Stimulated activated CD4-positive, alpha-beta T cell treated with anti-CD3 and anti-CD28 coated beads, Interleukin-15, amount 100 ng/mL, for 48 hours (primary cell): ENCODE results near the gene GPR68.
"Not testable (repeated sequence)": the region's sequence is repeated elsewhere in the genome, so short reads cannot be mapped to it uniquely, and the experiment has no call there.

ENCODE experiments used
- DNase-seq, 2 donors: peaks; one replicate each; pipeline ENCODE4 v3.0.0-alpha.2; 2020; ENCODE audit warnings: low read depth in 2 of 2

The GPR68 gene

DNA sequence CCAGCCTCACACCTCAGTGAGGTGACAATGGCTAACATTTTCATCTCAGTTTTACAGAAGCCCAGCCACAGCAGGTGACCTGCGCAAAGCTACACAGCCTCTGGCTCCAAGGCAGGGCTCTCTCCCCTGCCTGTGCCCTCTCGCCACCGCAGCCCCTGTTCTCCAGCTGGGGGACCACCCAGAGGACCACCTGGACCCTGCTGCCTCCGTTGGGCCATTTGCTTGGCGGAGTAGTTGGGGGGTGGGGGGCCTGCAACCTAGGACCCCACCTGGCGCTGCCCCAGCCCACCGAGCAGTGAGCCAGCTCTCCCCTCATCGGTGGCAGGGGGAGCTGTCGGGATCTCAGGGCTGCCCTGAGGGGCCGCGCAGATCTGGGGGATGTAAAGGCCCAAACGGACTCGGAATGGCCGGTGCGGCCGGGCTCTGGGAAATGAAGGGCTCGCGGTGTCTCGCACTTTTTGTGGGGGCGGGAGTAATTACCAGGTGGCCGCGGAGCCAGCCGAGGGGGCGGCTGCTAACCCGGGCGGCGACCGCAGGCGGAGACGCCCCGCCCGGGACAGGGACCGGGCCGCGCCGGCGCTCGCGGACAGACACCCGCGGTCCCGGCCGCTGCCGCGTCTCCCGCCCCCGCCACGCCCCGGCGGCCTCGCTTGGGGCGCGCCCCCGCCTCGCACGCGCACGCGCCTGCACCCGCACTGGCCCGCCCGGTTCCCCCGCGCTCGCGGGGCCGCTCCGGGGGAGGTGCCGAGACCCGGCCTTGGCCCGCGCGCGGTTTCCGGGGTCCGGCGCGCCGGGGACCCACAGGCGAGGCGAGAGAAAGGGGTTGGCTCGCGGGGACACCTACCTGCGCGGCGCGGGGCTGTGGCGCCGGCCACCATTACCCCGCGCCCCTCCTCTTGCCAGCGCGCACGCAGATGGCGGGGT lies 8.6 kb upstream of the GPR68 start:
- DNase-seq = no peak

DNA sequence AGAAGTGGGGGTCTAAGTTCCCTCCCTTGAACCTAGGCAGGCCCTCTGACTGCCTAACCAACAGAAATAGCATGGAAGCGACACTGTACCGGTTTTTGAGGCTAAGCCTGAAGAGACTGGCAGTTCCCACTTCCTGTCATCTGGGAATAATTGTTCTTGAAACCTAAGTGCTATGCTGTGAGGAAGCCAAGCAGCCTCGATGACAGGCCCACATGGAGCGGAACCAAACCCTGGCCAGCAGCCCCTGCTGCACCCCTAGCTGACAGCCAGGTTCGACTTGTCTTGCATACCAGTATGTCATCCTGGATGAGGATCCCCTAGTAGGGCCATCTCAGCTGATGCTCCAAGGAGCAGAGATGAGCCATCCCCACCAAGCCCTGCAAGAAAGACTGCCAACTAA lies 6.4 kb upstream of the GPR68 start:
- no peak for DNase-seq

DNA sequence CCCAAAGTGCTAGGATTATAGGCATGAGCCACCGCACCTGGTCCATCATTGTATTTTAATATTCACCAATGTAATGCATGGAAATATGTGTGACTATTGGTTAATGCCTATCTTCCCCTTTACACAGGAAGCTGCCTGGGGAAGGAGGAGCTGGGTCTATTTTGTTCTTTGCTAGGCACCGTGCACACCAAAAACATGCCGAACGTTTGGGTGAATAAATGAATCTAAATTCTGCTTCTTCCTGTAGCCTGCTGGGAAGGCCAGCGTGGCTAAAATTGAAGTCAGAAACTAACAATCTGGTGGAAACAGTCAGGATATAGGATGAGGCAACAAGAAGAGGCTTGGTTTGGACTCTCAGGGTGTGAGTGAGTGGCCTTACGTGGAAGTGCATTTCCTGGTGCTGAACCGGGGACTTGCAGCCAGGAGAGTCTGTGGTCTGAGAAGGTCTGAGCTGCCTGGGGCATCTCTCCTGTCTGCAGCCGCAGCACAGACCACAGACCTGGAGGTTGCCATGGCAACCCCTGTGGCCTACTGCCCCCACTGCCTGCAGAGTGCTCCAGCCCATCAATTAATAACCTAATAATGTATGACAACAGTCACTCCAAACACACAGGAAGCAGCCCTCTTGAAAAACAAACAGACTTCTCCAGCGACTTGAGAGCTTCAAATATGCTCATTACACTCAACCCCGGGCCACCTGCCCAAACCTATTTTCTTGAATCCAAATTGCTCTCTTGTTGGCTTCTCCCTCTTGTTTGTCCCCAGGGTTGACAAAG lies 5.5 kb upstream of the GPR68 start:
- DNase-seq = no peak

DNA sequence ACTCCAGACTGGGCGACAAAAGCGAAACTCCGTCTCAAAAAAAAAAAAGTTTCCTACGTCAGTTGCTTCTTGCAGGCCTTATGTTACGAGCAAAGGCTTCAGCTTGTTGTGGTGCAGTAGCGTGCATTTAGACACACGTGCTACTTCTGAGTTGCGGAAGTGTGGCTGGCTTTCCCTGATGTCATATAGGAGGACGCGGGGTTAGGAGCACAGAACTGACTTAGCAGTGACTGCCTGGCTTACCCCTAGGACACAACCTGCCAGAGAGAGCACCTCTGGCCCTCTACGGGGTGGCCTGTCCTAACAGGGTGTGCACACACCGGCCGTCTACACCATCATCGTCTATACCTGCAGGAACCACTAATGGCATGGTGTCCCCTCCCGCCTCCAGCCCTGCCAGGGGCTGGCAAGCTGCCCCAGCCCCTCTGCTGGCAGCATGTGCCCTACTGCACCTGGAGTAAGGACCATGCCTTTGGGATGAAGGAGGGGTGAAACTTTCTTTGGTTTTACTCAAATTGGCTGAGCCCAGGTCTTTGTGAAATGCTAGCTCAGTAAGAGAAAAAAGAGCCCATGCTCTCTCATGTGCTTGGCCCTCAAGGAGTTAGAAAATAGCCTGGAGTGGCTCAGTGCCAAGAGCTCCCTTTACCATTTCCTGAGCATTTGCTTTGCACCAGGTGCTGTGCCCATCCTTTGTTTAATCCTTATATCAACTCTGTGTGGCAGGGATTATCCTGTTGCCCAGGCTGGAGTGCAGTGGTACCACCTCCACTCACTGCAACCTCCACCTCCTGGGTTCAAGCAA lies 1.7 kb upstream of the GPR68 start:
- peak in 1 of 2 donors; percentile 68 for DNase-seq

DNA sequence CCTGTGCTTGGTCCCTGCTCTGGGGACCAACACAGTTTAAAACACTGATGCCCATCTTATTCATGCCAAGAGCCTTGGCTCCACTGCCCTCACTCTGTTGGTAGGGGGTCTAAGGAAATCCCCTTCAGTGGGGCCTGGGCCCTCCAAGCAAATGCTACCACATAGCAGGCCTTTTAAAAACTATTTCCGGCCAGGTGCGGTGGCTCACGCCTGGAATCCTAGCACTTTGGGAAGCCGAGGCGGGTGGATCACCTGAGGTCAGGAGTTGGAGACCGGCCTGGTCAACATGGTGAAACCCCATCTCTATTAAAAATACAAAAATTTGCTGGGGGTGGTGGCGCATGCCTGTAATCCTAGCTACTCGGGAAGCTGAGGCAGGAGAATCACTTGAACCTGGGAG lies 1.1 kb upstream of the GPR68 start:
- not testable (repeated sequence) for DNase-seq

DNA sequence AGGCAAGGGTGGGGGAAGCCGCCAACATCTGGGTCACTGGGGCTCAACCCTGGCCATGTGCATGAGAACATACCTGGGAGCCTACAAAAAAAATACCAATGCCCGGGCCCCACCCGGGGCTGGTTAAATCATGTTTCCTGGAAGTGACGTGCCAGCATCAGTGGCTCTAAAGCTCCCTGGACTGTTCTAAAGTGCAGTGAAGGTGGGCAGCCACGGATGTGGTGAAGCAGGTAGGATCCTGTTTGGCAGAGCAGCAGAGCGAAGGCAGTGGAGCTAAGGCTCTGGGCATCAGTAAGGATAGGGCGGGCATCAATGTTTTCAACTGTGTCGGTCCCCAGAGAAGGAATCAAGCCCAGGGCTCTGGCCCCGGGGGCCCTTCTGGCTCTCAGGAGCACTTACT lies 525 bp upstream of the GPR68 start:
- peak; percentile 57 to 66 for DNase-seq

DNA sequence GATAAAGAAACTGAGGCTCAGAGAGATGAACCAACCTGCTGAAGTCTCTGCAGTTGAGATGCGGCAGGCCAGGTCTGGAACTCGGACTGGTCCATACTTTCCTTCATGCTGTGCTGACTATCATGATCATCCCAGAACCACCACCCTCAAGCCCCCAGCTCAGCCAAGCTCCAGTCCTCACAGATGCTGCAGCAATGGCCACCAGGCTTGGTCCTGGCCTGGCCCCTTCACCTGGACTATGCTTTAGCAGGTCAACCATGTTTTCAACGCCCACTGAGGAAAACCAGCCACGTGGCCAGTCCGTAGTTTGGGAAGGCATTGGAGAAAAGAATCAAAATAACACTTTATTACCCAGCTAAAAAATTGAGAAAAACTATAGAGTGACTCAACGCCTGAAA lies 1.4 kb downstream of the GPR68 start:
- no peak for DNase-seq

DNA sequence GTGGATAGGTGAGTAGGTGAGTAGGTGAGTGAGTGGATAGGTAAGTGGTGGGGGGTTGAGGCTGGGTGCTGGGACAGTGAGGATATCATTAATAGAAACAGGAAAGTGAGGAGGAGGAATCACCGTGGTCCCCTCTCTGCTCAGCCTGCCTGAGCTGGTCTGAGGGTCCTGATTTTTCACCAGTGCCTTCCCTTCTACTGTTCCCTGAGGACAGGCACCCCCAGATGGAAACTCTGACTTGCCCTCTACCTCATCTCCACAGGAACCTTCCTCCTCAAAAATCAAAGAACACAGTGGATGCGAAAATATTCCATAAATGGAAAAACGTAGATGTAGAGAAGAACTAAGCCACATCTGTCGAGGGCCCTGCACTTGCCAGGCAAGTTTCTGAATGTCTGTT lies 1.9 kb downstream of the GPR68 start:
- no peak for DNase-seq

DNA sequence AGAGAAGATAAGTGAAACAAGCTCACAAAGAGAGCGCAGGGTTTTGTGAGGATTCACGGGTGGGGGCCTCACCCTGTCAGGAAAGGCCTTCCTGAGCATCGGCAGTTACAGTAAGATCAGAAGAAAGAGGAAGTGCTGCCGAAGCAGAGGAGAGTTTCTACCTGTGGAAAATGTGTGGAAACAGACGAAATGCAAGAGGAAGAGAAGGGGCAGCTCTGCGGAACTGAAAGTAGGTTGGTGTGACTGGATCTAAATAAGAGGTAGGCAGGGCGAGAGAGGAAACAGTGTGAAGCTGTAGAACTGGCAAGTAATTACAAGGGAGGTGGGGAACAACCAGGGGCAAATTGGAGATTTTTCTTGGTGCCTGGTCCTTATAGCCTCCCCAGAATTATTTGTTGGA lies 2.6 kb downstream of the GPR68 start:
- no peak for DNase-seq

DNA sequence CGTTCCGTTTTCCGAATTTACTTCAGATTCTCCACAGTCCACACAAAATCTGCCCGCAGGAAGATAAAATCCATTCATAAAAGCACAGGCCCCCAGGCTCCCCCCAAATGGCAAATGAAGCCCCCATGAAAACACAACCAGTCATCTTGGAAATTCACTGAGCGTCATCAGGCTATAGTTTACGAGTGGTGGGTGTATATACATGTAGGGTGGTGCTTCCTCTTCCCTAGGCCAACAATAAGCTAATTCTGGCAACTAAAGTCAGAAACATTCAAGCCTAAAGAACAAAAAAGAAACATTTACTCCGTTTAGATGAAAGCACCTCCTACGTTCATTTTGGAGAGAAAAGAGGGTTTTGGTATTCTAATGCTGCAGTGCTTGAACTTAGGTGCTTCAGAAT lies 5.8 kb downstream of the GPR68 start:
- no peak for DNase-seq

DNA sequence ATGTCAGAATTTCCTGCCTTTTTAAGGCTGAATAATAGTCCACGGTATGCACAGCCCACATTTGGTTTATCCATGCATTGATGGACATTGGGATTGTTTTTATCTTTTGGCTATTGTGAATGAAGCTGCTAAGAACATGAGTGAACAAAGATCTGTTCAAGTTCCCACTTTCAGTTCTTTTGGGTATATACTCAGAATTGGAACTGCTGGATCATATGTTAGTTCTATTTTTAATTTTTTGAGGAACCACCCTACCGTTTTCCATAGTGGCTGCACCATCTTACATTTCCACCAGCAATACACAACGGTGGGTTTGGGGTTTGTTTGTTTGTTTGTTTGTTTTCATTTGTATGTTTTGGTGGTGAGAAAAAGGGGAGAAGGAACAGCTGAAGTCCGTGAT lies 6.4 kb downstream of the GPR68 start:
- no peak for DNase-seq

DNA sequence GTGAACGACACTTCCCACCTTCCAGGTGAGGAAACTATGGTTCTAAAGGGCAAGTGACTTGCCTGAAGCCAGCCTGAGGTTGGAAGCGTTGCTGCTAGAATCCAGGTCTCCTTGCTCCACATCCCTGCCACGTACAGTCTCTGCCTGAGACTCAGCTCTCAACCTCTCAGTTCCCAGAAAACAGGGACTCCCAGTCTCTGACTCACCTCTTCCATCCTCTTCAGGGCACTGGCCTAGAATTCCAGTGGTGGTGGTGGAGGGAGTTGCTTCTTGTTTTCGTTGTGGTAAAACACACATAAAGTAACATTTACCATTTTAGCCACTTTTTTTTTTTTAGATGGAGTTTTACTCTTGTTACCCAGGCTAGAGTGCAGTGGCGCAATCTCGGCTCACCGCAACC lies 7.3 kb downstream of the GPR68 start:
- no peak for DNase-seq

DNA sequence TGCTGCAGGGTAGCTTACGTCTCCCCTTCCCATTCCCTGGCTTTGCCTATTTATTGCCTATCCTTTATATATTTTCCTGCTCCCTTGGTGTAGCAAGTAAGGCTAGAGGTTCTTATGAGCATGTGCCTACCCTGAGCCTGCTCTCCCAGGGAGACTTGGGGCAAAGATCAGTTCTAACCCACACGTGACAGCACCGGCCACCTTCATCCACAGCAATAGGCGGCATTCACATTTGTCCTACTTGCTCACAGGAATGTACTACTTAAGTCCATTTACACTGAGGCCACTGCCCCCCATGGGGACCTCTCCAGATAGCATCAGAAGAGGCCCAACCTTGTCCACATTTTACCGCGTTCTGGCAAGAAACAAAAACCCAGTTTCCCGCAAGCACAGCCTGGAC lies 8.7 kb downstream of the GPR68 start:
- no peak for DNase-seq

DNA sequence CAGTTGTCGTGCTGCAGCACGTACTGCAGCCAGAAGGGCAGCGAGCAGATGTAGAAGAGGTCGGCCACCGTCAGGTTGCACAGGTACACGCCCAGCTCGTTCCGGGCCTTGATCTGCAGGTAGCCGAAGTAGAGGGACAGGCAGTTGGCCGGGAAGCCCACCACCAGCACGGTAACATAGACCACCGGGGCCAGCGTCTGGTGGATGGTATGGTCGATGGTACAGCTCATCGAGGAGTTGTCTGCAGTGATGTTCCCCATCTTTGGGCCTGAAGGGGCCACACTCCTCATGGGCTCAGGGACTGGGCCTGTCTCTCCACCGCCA lies 9.8 kb downstream of the GPR68 start:
- no peak for DNase-seq

DNA sequence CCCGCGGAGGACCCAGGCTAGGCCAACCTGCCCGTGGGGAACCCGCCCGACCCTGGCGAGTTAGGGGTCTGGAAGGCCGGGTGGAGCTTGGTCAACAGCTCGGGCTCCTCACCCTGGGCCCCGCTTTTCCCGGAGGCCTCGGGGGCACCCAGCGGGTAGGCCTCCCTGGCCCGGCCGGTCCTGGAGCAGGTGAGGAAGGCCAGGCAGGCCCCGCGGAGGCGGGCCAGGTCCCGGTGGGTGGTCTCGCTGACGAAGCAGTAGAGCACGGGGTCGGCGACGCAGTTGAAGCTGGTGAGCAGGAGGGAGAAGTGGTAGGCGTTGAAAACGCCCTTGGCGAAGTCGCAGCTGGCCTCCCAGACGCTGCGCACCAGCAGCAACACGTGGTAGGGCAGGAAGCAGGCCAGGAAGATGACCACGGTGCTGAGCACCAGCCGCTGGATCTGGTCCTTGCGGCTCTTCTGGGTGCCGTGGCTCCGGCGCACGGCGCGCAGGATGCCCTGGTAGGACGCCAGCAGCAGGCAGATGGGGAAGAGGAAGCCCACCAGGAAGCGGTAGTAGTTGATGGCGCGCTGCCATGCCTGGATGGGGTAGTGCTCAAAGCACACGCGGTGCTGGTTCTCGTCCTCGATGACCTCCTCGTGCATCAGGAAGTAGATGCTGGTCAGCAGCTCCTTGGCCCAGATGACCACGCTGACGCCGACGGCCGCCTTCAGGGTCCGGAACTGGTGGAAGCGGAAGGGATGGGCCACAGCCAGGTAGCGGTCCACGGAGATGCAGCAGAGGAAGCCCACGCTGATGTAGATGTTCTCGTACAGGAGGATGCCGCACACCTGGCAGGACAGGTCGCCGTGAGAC lies 10.3 kb downstream of the GPR68 start:
- no peak for DNase-seq

DNA sequence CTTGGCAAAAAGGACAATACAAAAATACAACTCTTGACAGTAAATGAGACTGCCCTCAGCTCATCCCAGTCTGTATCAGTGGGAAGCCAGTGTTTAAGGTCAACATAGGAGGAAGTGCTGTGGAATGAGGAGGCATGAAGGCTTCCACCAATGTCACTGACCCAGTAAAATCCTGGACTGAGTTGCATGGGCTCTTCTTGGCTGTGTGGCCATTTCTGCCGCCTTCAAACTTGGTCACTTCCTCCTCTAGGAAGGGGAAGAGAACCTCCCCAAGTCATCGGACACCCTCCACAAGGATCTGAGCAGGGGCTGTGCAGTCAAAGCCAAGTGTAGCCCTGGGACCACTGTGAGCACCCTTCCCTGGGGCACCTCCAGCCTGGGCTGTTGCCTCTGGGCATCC lies 11.9 kb downstream of the GPR68 start:
- no peak for DNase-seq

DNA sequence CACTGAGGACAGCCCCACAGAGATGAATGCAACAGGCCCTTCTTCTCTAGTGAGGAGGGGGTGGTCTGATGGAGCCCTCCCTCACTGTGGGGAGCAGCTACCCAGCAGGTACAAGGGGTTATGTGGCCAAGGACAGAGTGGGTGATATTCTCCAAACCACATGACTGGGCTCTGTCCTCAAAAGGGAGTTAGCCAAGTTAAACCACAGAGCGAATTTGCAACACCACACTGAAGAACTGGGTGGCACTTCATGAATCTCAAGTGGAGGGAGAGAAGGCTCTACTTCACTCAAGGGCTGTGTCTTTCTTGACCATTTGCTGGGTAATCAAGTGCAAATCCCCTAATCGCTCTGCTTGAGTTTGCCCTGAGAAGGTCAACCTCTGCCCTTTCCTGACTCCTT lies 12.5 kb downstream of the GPR68 start:
- DNase-seq = no peak

DNA sequence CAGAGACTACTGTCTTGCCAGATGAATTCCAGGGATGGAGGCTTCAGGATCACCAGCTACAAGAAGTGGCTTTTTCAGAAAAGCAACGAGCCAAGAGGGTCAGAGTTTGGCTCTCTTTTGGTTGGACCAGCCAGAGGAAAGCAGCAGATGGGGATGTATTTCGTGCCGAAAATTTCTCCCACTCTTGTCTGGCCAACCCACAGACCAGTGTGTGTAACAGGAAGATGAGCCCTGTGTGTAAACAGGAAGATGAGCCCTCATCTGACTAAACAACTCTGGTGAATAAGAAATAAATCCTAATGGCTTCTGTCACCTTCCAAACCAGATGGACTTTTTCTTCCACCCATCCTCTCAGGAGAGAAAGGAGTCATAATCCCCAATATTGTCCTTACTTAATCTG lies 13.1 kb downstream of the GPR68 start:
- DNase-seq = no peak

DNA sequence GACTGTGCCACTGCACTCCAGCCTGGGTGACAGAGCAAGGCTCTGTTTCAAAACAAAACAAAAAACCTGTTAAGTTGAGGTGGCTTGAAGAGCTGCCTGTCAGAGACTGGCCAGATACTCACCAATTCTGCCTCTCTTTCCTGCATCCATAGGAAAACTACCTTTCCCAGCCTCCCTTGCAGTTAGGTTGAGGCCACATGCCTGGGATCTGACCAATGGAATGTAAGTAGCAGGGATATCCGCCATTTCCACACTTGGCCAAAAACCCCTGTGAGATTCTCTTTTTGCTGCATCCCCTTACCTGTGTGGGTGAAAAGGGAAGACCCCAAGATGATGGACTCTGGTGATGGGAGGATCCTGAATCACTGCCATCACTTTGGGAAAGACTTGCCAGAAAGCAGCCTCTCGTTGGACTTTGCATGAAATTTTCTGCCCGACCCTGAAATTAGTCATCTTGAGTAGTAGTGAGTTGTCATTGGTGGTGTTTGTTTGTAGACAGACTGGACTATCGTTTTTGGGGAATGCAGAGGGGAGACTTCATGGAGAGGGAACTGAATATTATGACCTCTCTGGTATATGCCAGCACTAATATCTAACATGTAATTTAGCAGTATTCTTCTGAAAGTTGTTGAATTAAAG lies 14.0 kb downstream of the GPR68 start:
- DNase-seq = no peak

DNA sequence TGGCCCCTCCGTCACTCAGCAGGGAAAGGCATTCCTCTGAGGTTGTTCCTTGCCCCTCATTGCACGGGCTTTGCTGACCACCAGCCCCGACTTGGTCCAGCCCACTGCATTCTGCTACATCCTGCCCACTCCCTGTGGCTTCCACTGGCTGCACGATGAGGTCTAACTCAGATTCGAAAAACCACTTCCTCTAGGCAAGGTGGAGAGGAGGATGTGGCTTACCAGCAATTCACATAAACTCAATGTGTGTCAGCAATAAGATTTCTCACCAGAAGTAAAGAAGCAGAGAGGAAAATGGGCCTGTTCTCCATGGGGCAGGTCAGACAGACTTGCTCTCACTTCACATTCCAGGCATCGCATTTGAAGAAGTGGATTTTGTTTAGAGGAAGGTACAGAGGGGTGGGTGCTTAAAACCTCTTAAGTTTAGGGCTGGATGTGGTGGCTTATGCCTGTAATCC lies 14.7 kb downstream of the GPR68 start:
- no peak for DNase-seq

DNA sequence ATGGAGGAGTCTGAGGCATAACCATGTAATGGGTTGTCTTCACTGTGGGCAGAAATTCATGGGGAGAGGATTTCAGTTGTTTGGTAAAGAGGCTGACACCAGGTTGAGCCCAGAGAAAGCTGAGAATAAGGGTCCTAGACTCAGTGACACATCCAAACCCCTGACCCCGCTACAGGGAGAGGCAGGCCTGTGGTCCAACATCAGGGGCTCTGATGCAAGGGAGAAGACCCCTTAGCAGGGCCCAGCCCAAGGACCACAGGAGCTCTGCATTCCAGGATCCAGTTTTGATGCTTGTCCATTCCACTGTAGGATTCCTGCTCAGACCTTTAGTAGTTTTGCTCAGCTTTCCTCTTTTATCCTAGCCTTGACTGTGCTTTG lies 15.5 kb downstream of the GPR68 start:
- DNase-seq = no peak
